GM23338 (cell line): ENCODE results near the gene SLC15A4. TPM values are rescaled to one million over a fixed set of nuclear protein-coding genes. Genes with fewer than 3 reads are reported as not detected.

Experiments used
- ATAC-seq: fragments of 200-7000 bp; cut with Tn5 transposase; 3 replicates; pipeline ENCODE4 v1.9.1; 2020
- DNase-seq: peaks from one replicate; pipeline ENCODE4 v3.0.0-alpha.2; 2015; ENCODE audit warnings: low spot score
- H2AFZ ChIP-seq: fragments of 200-600 bp; sonication (generic); 2 replicates; pipeline ENCODE4 v1.8.0; 2016; ENCODE audit warnings: antibody characterized with exemption, mild to moderate bottlenecking, moderate library complexity
- H3F3A ChIP-seq: fragments of 200-600 bp; sonication (generic); replicated peaks from 2 replicates; pipeline ENCODE4 v1.8.0; 2017; ENCODE audit warnings: antibody characterized with exemption, mixed run types, low read depth
- H3K27ac ChIP-seq: fragments of 200-600 bp; sonication (generic); 2 replicates; pipeline ENCODE4 v1.6.1; 2016; ENCODE audit warnings: low read depth
- H3K27me3 ChIP-seq: fragments of 200-600 bp; sonication (generic); 2 replicates; pipeline ENCODE4 v1.8.0; 2016; ENCODE audit warnings: mild to moderate bottlenecking, mixed run types, moderate library complexity; ENCODE audit not compliant: insufficient read depth
- H3K36me3 ChIP-seq: fragments of 200-600 bp; sonication (generic); 2 replicates; pipeline ENCODE4 v1.8.0; 2016; ENCODE audit warnings: mild to moderate bottlenecking; ENCODE audit not compliant: insufficient read depth
- H3K4me1 ChIP-seq: fragments of 200-600 bp; sonication (generic); 2 replicates; pipeline ENCODE4 v1.8.0; 2016; ENCODE audit warnings: mild to moderate bottlenecking, moderate library complexity; ENCODE audit not compliant: insufficient read depth
- H3K4me2 ChIP-seq: fragments of 200-600 bp; sonication (generic); 2 replicates; pipeline ENCODE4 v1.7.1; 2017; ENCODE audit warnings: mixed run types
- H3K4me3 ChIP-seq: fragments of 200-600 bp; sonication (generic); 2 replicates; pipeline ENCODE4 v1.6.1; 2016; ENCODE audit warnings: mixed run types
- H3K79me2 ChIP-seq: fragments of 200-600 bp; sonication (generic); replicated peaks from 2 replicates; pipeline ENCODE4 v1.8.0; 2017; ENCODE audit warnings: mild to moderate bottlenecking; ENCODE audit not compliant: insufficient read depth
- H3K9me2 ChIP-seq: fragments of 200-600 bp; sonication (generic); 2 replicates; pipeline ENCODE4 v1.8.0; 2017; ENCODE audit not compliant: insufficient read depth
- H4K20me1 ChIP-seq: fragments of 200-600 bp; sonication (generic); replicated peaks from 2 replicates; pipeline ENCODE4 v1.8.0; 2017; ENCODE audit warnings: mild to moderate bottlenecking; ENCODE audit not compliant: insufficient read depth
- H3K27ac Mint-ChIP-seq: 2 replicates; pipeline ENCODE4 v1.8.0; 2020; ENCODE audit warnings: inconsistent platforms, mild to moderate bottlenecking, moderate library complexity, mixed read lengths
- H3K27me3 Mint-ChIP-seq: 3 replicates; pipeline ENCODE4 v1.8.0; 2022; ENCODE audit warnings: low read depth, mild to moderate bottlenecking, moderate library complexity, mixed read lengths, inconsistent platforms; ENCODE audit not compliant: insufficient read depth, poor library complexity
- H3K36me3 Mint-ChIP-seq: 3 replicates; pipeline ENCODE4 v1.8.0; 2021; ENCODE audit warnings: low read depth, mild to moderate bottlenecking, inconsistent platforms, moderate library complexity, mixed read lengths
- H3K4me1 Mint-ChIP-seq: 3 replicates; pipeline ENCODE4 v1.8.0; 2020; ENCODE audit warnings: mild to moderate bottlenecking, inconsistent platforms, mixed read lengths
- H3K4me3 Mint-ChIP-seq: 3 replicates; pipeline ENCODE4 v1.8.0; 2021; ENCODE audit warnings: moderate library complexity, mild to moderate bottlenecking, inconsistent platforms, mixed read lengths
- H3K9me3 Mint-ChIP-seq: 3 replicates; pipeline ENCODE4 v1.8.0; 2020; ENCODE audit warnings: moderate library complexity, mild to moderate bottlenecking, inconsistent platforms, mixed read lengths
- CREB1 ChIP-seq: fragments of 250-450 bp; sonication (Bioruptor Pico); IDR thresholded peaks from 2 replicates; pipeline ENCODE4 v1.5.0; 2020; ENCODE audit warnings: low read depth, mild to moderate bottlenecking, moderate library complexity
- CTCF ChIP-seq, 2 experiments: fragments of 200-600 bp in 1 of 2; sonication (generic) in 1 of 2; conservative IDR thresholded peaks; 2 replicates each; pipeline versions ENCODE4 v1.5.1 to v1.6.1; 2016 to 2017; ENCODE audit warnings: antibody characterized with exemption in 2 of 2, low read depth in 2 of 2, mild to moderate bottlenecking in 2 of 2, moderate library complexity in 1 of 2
- EZH2 ChIP-seq: fragments of 200-600 bp; sonication (generic); IDR thresholded peaks from one replicate; pipeline ENCODE4 v1.8.0; 2017; ENCODE audit warnings: antibody characterized with exemption, mild to moderate bottlenecking, low read depth; ENCODE audit not compliant: unreplicated experiment
- JUNB ChIP-seq: IDR thresholded peaks from one replicate; pipeline ENCODE4 v1.6.1; 2016; ENCODE audit warnings: antibody characterized with exemption; ENCODE audit not compliant: unreplicated experiment
- NANOG ChIP-seq: IDR thresholded peaks from 2 replicates; pipeline ENCODE4 v1.6.1; 2016; ENCODE audit warnings: antibody characterized with exemption, borderline replicate concordance
- POLR2AphosphoS5 ChIP-seq: IDR thresholded peaks from 2 replicates; pipeline ENCODE4 v1.6.1; 2016; ENCODE audit warnings: antibody characterized with exemption, low read depth
- STAT1 ChIP-seq: IDR thresholded peaks from one replicate; pipeline ENCODE4 v1.6.1; 2016; ENCODE audit warnings: antibody characterized with exemption; ENCODE audit not compliant: unreplicated experiment
- ZNF331 ChIP-seq: fragments of 250-450 bp; sonication (Bioruptor Pico); IDR thresholded peaks from 2 replicates; pipeline ENCODE4 v1.5.0; 2020; ENCODE audit warnings: low read depth, mild to moderate bottlenecking, moderate library complexity
- polyA plus RNA-seq: library from polyadenylated mRNA; unstranded; fragments of >200 nt; fragmentation: Nextera tagmentation; extraction: Ambion mirVana; gene quantifications from 2 replicates; pipeline ENCODE4 v1.2.1, GENCODE V29; 2016
- total RNA-seq: library from RNA; depleted of rRNA; stranded (reverse); fragments of >200 nt; shearing (Covaris generic); gene quantifications from 2 replicates; pipeline ENCODE4 v1.2.3, GENCODE V29; 2014
- TF ChIP-seq, protein P1 (sequence below): IDR thresholded peaks from one replicate; pipeline ENCODE4 v1.6.1; 2018; ENCODE audit warnings: antibody characterized with exemption; ENCODE audit not compliant: unreplicated experiment
- TF ChIP-seq, protein P2 (sequence below): fragments of 250-450 bp; sonication (Bioruptor Pico); IDR thresholded peaks from 2 replicates; pipeline ENCODE4 v1.5.0; 2020; ENCODE audit warnings: mild to moderate bottlenecking, moderate library complexity

SLC15A4 gene
- total and polyA plus RNA-seq, 2 experiments from 2014 or later = 7.7 to 30.3 TPM

DNA sequence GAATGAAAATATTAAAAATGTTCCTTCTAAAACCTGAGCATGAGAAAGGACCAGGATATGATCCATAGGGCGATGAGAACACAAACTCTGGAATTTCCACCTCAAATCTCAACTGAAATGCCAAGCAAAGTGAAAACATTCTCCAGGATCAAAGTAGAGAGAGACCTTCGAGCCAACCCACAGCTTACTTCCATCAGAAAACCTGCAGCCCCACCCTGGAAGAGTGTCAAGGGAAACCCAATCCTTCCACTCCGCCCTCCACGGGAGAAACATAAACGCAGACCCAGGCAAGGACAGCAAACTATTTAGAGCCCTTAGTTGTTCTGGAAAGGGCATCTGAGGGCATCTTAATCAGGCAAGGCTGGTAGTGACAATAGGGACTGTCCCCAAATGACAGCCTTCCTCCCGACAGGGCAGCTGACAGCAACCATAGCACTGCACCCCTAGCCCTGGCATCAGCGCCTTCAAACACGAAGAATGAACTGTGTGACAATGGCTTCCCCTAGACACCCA, 21.8 kb downstream of the SLC15A4 start:
- H3K4me1 Mint-ChIP-seq = peaks cover 4% of the 10 kb centered on the region; the same call in 1 of the 3 replicates
- Histone ChIP-seq H3K27ac (no peak overlapping the region), H3K4me2 (no peak overlapping the region), H3F3A (no peaks in the 10 kb centered on the region), H3K36me3 (peaks cover 3% of the 10 kb centered on the region; the same call in 1 of the 2 replicates), H3K4me1 (no peaks in the 10 kb centered on the region), H3K27me3 (no peaks in the 10 kb centered on the region), H3K79me2 (peaks cover 34% of the 10 kb centered on the region), H2AFZ (no peak overlapping the region), H3K4me3 (no peak overlapping the region), H4K20me1 (peaks cover 5% of the 10 kb centered on the region; the same call in 1 of the 2 replicates), H3K9me2 (no peaks in the 10 kb centered on the region)
- peaks cover 62% of the 10 kb centered on the region for H3K36me3 Mint-ChIP-seq
- TF ChIP-seq JUNB = no peak
- TF ChIP-seq ZNF331 (CRISPR knock-in tag) = no peak
- TF ChIP-seq EZH2 = no peak
- no peak for TF ChIP-seq CREB1 (CRISPR knock-in tag)
- TF ChIP-seq, protein P1, sequence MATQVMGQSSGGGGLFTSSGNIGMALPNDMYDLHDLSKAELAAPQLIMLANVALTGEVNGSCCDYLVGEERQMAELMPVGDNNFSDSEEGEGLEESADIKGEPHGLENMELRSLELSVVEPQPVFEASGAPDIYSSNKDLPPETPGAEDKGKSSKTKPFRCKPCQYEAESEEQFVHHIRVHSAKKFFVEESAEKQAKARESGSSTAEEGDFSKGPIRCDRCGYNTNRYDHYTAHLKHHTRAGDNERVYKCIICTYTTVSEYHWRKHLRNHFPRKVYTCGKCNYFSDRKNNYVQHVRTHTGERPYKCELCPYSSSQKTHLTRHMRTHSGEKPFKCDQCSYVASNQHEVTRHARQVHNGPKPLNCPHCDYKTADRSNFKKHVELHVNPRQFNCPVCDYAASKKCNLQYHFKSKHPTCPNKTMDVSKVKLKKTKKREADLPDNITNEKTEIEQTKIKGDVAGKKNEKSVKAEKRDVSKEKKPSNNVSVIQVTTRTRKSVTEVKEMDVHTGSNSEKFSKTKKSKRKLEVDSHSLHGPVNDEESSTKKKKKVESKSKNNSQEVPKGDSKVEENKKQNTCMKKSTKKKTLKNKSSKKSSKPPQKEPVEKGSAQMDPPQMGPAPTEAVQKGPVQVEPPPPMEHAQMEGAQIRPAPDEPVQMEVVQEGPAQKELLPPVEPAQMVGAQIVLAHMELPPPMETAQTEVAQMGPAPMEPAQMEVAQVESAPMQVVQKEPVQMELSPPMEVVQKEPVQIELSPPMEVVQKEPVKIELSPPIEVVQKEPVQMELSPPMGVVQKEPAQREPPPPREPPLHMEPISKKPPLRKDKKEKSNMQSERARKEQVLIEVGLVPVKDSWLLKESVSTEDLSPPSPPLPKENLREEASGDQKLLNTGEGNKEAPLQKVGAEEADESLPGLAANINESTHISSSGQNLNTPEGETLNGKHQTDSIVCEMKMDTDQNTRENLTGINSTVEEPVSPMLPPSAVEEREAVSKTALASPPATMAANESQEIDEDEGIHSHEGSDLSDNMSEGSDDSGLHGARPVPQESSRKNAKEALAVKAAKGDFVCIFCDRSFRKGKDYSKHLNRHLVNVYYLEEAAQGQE = no peak
- TF ChIP-seq NANOG = no peak
- TF ChIP-seq POLR2AphosphoS5 = no peak
- TF ChIP-seq, protein P2, sequence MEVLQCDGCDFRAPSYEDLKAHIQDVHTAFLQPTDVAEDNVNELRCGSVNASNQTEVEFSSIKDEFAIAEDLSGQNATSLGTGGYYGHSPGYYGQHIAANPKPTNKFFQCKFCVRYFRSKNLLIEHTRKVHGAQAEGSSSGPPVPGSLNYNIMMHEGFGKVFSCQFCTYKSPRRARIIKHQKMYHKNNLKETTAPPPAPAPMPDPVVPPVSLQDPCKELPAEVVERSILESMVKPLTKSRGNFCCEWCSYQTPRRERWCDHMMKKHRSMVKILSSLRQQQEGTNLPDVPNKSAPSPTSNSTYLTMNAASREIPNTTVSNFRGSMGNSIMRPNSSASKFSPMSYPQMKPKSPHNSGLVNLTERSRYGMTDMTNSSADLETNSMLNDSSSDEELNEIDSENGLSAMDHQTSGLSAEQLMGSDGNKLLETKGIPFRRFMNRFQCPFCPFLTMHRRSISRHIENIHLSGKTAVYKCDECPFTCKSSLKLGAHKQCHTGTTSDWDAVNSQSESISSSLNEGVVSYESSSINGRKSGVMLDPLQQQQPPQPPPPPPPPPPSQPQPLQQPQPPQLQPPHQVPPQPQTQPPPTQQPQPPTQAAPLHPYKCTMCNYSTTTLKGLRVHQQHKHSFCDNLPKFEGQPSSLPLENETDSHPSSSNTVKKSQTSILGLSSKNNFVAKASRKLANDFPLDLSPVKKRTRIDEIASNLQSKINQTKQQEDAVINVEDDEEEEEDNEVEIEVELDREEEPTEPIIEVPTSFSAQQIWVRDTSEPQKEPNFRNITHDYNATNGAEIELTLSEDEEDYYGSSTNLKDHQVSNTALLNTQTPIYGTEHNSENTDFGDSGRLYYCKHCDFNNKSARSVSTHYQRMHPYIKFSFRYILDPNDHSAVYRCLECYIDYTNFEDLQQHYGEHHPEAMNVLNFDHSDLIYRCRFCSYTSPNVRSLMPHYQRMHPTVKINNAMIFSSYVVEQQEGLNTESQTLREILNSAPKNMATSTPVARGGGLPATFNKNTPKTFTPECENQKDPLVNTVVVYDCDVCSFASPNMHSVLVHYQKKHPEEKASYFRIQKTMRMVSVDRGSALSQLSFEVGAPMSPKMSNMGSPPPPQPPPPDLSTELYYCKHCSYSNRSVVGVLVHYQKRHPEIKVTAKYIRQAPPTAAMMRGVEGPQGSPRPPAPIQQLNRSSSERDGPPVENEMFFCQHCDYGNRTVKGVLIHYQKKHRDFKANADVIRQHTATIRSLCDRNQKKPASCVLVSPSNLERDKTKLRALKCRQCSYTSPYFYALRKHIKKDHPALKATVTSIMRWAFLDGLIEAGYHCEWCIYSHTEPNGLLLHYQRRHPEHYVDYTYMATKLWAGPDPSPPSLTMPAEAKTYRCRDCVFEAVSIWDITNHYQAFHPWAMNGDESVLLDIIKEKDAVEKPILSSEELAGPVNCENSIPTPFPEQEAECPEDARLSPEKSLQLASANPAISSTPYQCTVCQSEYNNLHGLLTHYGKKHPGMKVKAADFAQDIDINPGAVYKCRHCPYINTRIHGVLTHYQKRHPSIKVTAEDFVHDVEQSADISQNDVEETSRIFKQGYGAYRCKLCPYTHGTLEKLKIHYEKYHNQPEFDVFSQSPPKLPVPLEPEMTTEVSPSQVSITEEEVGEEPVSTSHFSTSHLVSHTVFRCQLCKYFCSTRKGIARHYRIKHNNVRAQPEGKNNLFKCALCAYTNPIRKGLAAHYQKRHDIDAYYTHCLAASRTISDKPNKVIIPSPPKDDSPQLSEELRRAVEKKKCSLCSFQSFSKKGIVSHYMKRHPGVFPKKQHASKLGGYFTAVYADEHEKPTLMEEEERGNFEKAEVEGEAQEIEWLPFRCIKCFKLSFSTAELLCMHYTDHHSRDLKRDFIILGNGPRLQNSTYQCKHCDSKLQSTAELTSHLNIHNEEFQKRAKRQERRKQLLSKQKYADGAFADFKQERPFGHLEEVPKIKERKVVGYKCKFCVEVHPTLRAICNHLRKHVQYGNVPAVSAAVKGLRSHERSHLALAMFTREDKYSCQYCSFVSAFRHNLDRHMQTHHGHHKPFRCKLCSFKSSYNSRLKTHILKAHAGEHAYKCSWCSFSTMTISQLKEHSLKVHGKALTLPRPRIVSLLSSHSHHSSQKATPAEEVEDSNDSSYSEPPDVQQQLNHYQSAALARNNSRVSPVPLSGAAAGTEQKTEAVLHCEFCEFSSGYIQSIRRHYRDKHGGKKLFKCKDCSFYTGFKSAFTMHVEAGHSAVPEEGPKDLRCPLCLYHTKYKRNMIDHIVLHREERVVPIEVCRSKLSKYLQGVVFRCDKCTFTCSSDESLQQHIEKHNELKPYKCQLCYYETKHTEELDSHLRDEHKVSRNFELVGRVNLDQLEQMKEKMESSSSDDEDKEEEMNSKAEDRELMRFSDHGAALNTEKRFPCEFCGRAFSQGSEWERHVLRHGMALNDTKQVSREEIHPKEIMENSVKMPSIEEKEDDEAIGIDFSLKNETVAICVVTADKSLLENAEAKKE (CRISPR knock-in tag) = no peak
- no peak for TF ChIP-seq STAT1
- TF ChIP-seq CTCF (conservative IDR thresholded peaks at IDR 0.05; ENCODE audit: low read depth in 2 of 2) = no peak
- H3K27me3 Mint-ChIP-seq = peaks cover 3% of the 10 kb centered on the region
- no peak overlapping the region for H3K4me3 Mint-ChIP-seq
- H3K9me3 Mint-ChIP-seq = peaks cover 86% of the 10 kb centered on the region
- DNase-seq (no peak), ATAC-seq (no peak)
- H3K27ac Mint-ChIP-seq = no peak overlapping the region
